ENCODE measurements around the gene PNMA5.
A peak's percentile ranks its signal among the peaks of the same experiment; 100 is the strongest.
"Not testable (repeated sequence)": the region's sequence is repeated elsewhere in the genome, so short reads cannot be mapped to it uniquely, and the experiment has no call there.

PNMA5 gene

GRCh38 chrX:152993933-152994332, at the start of gene PNMA5:
Gene PNMA5 (minus strand): TSS chrX:152994116. CDS start chrX:152991598, 2,518 bp downstream.
- no peak for DNase-seq

- peak in 48 of 56 donors; percentile 3 to 75 (median 32) for DNase-seq
These were observed 38.6 kb upstream of the PNMA5 start for GRCh38 chrX:153032397-153033118.

- no peak for DNase-seq
These were observed 36.9 kb upstream of the PNMA5 start for GRCh38 chrX:153030801-153031200.

- DNase-seq: no peak
These were observed 36.0 kb upstream of the PNMA5 start for GRCh38 chrX:153029875-153030274.

GRCh38 chrX:153029162-153029561, 35.2 kb upstream of the PNMA5 start:
- DNase-seq: no peak

GRCh38 chrX:153028487-153028886, 34.6 kb upstream of the PNMA5 start:
- not testable (repeated sequence) for DNase-seq

- not testable (repeated sequence) for DNase-seq
These were observed 32.6 kb upstream of the PNMA5 start for GRCh38 chrX:153026501-153026900.

- no peak for DNase-seq
These were observed 25.2 kb upstream of the PNMA5 start for GRCh38 chrX:153019166-153019565.

- DNase-seq: not testable (repeated sequence)
These were observed 23.3 kb upstream of the PNMA5 start for GRCh38 chrX:153017174-153017573.

GRCh38 chrX:153004780-153005179, 10.9 kb upstream of the PNMA5 start:
- no peak for DNase-seq

- no peak for DNase-seq
These were observed 10.1 kb upstream of the PNMA5 start for GRCh38 chrX:153003981-153004380.

GRCh38 chrX:153002182-153002581, 8.3 kb upstream of the PNMA5 start:
- DNase-seq: not testable (repeated sequence)

GRCh38 chrX:152997337-152997736, 3.4 kb upstream of the PNMA5 start:
- DNase-seq: no peak

- peak in 8 of 56 donors; percentile 2 to 33 (median 14) for DNase-seq
These were observed 1.8 kb downstream of the PNMA5 start for GRCh38 chrX:152992115-152992514.

- peak in 1 of 56 donors; percentile 4 for DNase-seq
These were observed 2.8 kb downstream of the PNMA5 start for GRCh38 chrX:152991123-152991522.

- peak in 1 of 56 donors; percentile 7 for DNase-seq
These were observed 4.6 kb downstream of the PNMA5 start for GRCh38 chrX:152989292-152989658.

- DNase-seq: peak in 1 of 56 donors; percentile 0
These were observed 5.2 kb downstream of the PNMA5 start for GRCh38 chrX:152988536-152989291.

GRCh38 chrX:152987801-152988200, 6.1 kb downstream of the PNMA5 start:
- no peak for DNase-seq

- not testable (repeated sequence) for DNase-seq
These were observed 6.8 kb downstream of the PNMA5 start for GRCh38 chrX:152987156-152987555.

- DNase-seq: not testable (repeated sequence)
These were observed 8.5 kb downstream of the PNMA5 start for GRCh38 chrX:152985383-152985782.

GRCh38 chrX:152968193-152968592, 25.7 kb downstream of the PNMA5 start:
- no peak for DNase-seq

- DNase-seq: no peak
These were observed 33.8 kb downstream of the PNMA5 start for GRCh38 chrX:152960115-152960514.

GRCh38 chrX:152959626-152960025, 34.3 kb downstream of the PNMA5 start:
- no peak for DNase-seq
